KMS-11 (cell line): ENCODE results near the gene PLPP1.

ENCODE experiments used
- H2AFZ ChIP-seq: fragments of 200-600 bp; sonication (generic); 2 replicates; pipeline ENCODE4 v1.6.1; 2016; ENCODE audit warnings: antibody characterized with exemption, mixed run types, low read depth
- H3K27ac ChIP-seq: fragments of 200-600 bp; sonication (generic); 2 replicates; pipeline ENCODE4 v1.6.1; 2016; ENCODE audit warnings: mild to moderate bottlenecking, mixed run types
- H3K27me3 ChIP-seq: fragments of 200-600 bp; sonication (generic); 2 replicates; pipeline ENCODE4 v1.6.1; 2017; ENCODE audit warnings: mild to moderate bottlenecking, low read depth, mixed run types, moderate library complexity; ENCODE audit not compliant: insufficient read depth
- H3K36me3 ChIP-seq: fragments of 200-600 bp; sonication (generic); 2 replicates; pipeline ENCODE4 v1.6.1; 2017; ENCODE audit warnings: mild to moderate bottlenecking, mixed run types; ENCODE audit not compliant: insufficient read depth
- H3K4me1 ChIP-seq: fragments of 200-600 bp; sonication (generic); 2 replicates; pipeline ENCODE4 v1.6.1; 2016; ENCODE audit warnings: mild to moderate bottlenecking, low read depth, mixed run types; ENCODE audit not compliant: poor library complexity, severe bottlenecking
- H3K4me2 ChIP-seq: fragments of 200-600 bp; sonication (generic); 2 replicates; pipeline ENCODE4 v1.7.0; 2016; ENCODE audit warnings: mild to moderate bottlenecking, mixed run types
- H3K4me3 ChIP-seq: fragments of 200-600 bp; sonication (generic); IDR thresholded peaks from 2 replicates; pipeline ENCODE4 v1.6.1; 2017; ENCODE audit warnings: low read depth, low read length, mixed read lengths; ENCODE audit not compliant: insufficient read depth
- H3K79me2 ChIP-seq: fragments of 200-600 bp; sonication (generic); 2 replicates; pipeline ENCODE4 v1.6.1; 2016; ENCODE audit warnings: low read depth, mixed run types; ENCODE audit not compliant: insufficient read depth
- H3K9ac ChIP-seq: fragments of 200-600 bp; sonication (generic); 2 replicates; pipeline ENCODE4 v1.6.1; 2016; ENCODE audit warnings: mild to moderate bottlenecking, mixed run types
- H4K20me1 ChIP-seq: fragments of 200-600 bp; sonication (generic); 2 replicates; pipeline ENCODE4 v1.6.1; 2016; ENCODE audit warnings: mild to moderate bottlenecking, mixed run types; ENCODE audit not compliant: insufficient read depth
- CTCF ChIP-seq: fragments of 200-600 bp; sonication (generic); conservative IDR thresholded peaks from 2 replicates; pipeline ENCODE4 v1.6.1; 2017; ENCODE audit warnings: low read depth, mild to moderate bottlenecking, antibody characterized with exemption, low read length, moderate library complexity, mixed read lengths

PLPP1 gene

GRCh38 chr5:55438998-55439397 is 95.8 kb downstream of the PLPP1 start:
- Histone ChIP-seq H3K4me1 (peaks cover 21% of the 10 kb centered on the region), H3K9ac (no peak overlapping the region), H3K4me2 (no peak overlapping the region), H2AFZ (no peak overlapping the region), H3K4me3 (no peak overlapping the region), H3K36me3 (no peaks in the 10 kb centered on the region), H3K27ac (no peak overlapping the region), H3K79me2 (no peaks in the 10 kb centered on the region), H3K27me3 (no peaks in the 10 kb centered on the region), H4K20me1 (no peaks in the 10 kb centered on the region)
- no peak for TF ChIP-seq CTCF

- no peak overlapping the region for H2AFZ ChIP-seq
- H3K27ac ChIP-seq = no peak overlapping the region
- no peak overlapping the region for H3K4me2 ChIP-seq
- no peaks in the 10 kb centered on the region for H3K27me3 ChIP-seq
- no peak overlapping the region for H3K4me3 ChIP-seq
- no peaks in the 10 kb centered on the region for H4K20me1 ChIP-seq
- H3K9ac ChIP-seq = no peak overlapping the region
- H3K79me2 ChIP-seq = no peaks in the 10 kb centered on the region
- H3K4me1 ChIP-seq = peaks cover 21% of the 10 kb centered on the region
- TF ChIP-seq CTCF = no peak
- H3K36me3 ChIP-seq = no peaks in the 10 kb centered on the region
Observed at GRCh38 chr5:55437859-55438206, 96.9 kb downstream of the PLPP1 start.

- no peak for TF ChIP-seq CTCF
- Histone ChIP-seq H3K9ac (no peak overlapping the region), H3K36me3 (no peaks in the 10 kb centered on the region), H3K4me3 (no peak overlapping the region), H3K27ac (no peak overlapping the region), H3K27me3 (no peaks in the 10 kb centered on the region), H3K79me2 (no peaks in the 10 kb centered on the region), H3K4me2 (no peak overlapping the region), H4K20me1 (no peaks in the 10 kb centered on the region), H3K4me1 (peaks cover 21% of the 10 kb centered on the region), H2AFZ (no peak overlapping the region)
Observed at GRCh38 chr5:55437452-55437851, 97.3 kb downstream of the PLPP1 start.

GRCh38 chr5:55432549-55432948 is 102.2 kb downstream of the PLPP1 start:
- Histone ChIP-seq H3K4me2 (no peak overlapping the region), H3K9ac (no peak overlapping the region), H2AFZ (no peak overlapping the region), H3K79me2 (no peaks in the 10 kb centered on the region), H3K36me3 (no peaks in the 10 kb centered on the region; the same call in 1 of the 2 replicates), H4K20me1 (no peaks in the 10 kb centered on the region), H3K4me1 (peaks cover 2% of the 10 kb centered on the region), H3K4me3 (no peak overlapping the region), H3K27ac (no peak overlapping the region), H3K27me3 (no peaks in the 10 kb centered on the region)
- no peak for TF ChIP-seq CTCF
